NCI-H1092 treated with DMSO at 0.1 percent for 48 hours (cell line): ENCODE data around the gene GLI2.

Source experiments
- DNase-seq: peaks from one replicate; lab custom pipeline; 2025; lab: John Stamatoyannopoulos, UW

The GLI2 gene

DNA sequence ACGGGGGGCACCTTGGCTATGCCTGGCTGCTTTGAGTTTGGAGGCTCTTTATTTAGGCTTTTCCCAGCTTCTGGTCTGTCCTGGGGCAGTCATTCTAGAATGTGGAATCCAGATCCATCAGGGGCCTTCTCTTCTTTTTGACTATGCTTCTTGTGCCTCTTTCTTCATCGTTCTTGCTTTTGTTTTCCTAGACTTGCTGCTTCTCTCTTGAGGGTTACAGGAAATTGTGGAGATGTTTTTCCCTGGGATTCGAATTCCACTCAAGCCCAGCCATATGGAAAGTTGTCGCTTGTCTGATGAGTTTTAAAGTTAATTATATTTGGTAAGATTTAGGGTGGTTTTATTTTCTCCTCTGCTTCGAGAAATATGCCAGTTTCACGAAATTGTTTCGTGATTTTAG is 2.4 kb downstream of the GLI2 start:
- DNase-seq = no peak

DNA sequence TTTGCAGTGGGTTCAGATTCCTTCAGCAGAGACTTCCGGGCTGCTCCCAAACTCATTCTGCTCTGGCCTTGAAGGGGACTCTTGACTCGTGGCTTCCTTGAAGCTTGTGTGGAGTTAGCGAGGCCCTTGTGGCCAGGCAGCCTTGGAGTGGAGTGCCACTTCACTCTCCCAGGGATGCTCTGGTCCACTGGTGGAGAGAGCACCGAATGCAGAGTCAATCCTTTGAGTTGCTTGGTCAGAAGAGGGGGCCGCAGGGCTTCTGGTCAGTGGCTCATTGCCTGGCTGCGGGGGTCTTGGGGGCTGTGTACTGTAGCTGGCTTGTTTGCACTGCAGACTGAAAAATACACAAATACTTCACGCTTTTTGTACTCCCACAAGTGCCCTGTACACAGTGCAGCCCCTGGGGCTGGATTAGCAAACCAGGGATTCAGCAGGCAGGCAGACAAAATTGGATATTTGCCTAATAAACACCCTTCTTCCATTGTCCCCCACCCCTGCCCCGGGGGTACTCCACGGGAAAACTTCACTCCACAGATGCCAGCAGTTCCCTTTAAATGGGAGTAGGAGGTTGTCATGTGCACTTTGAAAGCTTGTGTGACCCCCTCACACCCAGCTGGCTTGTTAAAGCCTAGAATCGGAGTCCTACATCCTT is 3.2 kb downstream of the GLI2 start:
- DNase-seq = no peak

DNA sequence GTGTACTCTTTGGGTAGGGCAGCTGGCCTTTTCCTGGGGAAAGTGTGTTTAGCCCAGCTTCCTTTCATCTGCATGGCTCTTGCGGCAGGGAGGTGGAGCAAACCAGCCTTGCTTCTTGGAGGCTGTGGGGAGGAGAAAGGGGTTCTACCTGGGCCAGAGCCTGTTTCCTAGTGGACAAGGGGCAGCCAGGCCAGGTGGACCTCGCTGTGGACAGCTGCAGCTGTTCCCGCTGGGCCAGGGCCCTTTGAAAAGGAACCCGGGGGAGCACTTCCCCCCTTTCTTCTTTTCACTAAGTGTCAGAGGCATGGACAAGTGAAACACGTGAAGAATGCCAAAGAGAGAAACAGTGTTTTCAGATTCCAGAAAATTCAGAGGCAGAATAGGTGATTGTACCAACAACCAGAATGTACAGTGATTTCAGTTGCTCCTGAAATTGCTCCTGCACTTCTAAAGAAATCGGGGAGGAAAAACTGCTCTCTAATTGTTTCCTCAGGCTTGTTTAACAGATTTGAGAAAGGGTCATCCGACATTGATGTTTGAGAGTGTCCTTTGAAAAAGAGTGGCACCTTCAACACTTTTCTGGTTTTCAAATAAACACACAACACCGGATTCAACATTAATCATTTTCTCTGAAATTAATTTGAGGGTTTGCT is 3.9 kb downstream of the GLI2 start:
- DNase-seq = no peak

DNA sequence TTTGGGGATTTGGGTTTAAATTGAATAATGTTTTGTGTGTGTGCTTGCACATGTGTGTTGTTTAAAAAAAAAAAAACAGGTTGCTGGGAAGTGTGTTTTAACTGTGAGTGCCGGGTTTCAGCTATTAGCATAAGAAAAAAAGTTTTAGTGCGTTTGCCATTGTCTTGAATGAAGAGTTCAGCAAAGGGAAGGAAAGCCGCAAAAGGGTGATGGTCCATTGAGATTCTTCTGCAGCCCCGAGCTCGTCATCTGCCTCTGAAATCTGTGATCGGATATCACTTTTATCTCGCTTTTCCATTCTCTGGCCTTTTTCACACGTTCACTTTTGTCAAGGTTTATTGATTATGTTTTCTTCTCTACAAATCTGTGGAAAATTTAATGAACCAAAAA is 4.7 kb downstream of the GLI2 start:
- DNase-seq = no peak

DNA sequence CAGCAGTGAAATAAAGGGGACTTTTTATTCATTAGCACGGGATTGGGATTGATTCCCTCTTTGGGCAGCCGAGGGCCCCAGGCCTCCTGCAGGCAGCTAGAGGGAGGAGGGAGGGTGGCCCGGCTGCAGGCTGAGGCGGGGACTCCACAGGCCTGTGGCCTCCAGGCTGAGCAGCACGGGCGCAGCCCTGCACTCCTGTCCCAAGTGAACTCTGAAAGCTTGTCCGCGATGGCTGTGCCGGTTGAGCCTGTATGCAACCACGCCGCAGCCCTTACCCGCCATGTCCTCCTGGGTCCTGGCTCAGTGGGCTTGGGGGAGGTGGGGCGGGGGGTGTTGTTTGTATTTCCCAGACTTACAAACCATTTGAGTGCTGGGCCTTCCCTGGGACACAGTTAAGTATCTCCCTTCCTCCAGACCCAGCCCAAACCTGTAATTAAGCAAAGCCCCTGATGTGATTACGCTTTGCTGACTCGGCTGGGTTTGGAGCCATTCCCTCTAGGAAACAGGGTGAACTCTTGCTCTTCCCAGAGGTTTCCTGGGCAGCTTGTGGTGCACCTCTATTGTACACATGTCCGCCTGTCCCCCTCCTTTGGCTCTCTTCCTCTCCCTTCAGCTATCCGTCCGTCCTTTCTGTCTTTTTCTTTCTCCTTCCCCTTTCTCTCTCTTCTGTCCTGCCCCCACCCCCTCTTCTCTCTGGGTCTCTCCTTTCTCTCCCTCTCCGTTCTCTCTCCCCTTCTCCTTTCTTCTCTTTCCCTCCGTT is 5.3 kb downstream of the GLI2 start:
- no peak for DNase-seq

DNA sequence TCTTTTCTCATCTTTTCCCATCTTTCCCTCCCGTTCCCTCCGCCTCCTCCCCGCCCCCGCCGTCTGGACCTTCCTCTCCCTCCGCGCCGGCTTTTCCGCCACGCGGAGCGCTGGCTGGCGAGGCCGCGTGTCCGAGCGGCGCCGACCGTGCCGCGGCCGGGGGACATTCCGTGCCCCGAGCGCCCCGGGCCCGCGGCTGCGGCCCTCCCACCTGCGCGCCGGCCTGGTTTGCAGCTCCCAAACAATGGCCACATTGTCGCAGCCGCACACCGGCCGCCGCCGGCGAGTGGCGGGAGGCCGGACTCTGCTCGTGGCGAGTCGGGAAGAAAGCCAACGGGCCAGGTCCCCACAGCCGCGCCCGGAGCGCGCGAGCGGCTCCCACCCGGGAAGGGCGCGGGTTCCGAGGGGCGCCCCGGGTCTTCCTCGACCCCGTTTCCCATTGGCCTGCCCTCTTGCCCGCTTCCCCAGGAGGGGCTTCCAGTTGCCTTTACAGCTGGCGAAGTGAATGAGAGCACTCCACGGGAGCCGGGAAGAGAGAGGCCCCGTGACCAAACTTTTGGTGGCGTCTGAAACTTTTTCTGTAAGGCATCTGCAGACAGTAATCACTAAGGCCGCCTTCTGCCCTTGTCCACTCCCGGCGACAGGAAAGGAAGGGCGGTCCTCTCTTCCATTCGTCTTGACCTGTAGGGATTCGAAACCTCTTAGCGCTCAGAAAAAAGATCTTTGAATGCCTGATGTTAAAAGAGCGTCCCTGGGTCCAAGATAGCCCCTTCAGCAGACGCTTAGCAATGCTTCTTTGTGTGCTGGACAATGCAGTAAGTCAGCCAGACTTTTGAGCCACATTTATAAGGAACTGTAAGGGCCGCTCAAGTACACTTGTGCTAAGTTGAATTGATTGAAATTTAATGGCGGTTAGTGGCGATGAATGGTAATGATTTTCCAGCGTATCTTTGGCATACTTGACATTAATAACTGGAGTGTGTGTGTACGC is 6.2 kb downstream of the GLI2 start:
- no peak for DNase-seq

DNA sequence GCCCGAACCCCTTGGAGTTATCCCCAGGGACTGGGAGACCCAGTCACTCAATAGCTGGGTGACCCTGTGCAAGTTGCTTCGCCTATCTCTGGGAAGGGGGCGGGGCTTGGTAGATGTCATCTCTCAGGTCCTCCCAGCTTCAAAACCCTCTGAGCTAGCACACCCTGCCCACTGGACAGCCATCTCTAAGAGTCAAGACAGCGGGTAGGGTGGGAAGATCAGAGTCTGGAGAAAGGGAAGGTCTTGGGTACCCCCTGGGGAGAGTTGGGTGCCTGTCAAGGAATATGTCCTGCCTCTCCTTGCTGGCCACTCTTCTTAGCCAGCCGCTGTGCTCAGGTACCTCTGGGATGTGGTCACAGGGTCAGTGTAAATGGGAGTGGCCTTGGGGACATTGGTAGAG is 8.0 kb downstream of the GLI2 start:
- DNase-seq = no peak

DNA sequence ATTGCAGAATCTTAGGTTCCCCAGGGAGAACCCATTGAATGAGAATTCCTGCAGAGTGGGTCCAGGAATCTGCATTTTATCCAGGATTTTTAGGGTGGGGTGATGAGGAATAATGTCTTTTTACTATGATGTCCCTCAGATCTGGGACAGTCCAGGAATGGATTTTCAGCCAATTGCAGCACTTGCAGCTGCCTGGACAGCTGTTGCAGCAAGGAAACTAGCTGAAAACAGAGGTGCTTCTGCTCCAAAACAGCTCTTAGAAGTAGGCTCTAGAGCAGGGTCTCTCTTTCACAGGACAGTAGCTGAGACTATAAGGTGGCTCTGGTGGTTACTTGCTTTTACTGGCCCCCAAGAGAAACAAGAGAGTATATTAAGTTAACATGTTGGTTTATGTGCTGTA is 9.1 kb downstream of the GLI2 start:
- DNase-seq = no peak

DNA sequence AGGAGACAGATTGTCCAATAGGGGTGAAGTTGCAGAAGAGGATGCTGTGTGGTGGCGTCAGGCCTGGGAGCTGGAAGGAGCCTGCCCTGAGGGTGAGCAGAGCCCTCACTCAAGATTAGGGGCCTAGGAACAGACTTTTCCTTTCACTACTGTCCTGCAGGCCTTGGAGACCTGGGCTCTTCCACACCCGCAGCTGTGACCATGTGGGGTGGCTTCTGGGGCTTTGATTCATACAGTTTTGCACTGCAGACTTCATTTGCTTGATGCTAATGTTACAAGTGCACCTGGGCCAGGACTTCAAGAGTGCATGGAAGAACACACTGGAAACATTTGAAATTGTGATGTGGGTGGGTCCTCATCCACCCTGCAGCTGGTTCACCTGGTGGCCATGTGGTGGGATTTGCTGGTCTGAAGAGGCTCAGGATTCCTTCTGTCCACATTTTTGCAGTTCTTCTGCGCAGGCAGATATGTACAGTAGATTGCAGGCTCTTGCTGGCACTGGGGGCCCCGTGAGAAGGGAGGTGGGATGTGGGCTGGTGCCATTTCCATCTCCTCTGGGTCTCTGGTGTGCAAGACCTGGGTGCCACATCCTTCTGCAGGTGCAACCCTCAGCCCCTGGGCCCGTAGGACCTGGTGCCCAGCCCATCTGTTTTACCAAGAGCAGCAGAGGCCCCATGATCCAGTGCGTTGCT is 9.9 kb downstream of the GLI2 start:
- no peak for DNase-seq

DNA sequence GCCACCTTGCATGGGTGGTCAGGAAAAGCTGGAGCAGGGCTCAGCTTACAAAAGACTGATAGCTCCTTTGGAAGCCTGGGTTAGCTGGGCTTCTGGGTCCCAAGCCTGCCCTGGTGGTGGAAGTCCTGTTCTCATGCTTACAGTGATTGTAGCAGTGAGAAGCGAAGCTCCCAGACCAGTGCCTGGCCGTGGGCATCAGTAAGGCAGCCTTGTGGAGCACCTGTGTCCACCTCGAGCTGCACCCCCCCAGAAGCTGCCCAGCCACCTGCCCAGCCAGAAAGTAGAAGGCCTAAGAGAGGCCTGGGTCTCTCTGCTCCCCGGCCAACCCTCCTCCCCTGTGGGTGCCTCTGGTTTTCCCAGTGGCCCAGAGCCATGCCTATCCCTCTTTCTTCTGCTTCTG is 10.5 kb downstream of the GLI2 start:
- DNase-seq = no peak

DNA sequence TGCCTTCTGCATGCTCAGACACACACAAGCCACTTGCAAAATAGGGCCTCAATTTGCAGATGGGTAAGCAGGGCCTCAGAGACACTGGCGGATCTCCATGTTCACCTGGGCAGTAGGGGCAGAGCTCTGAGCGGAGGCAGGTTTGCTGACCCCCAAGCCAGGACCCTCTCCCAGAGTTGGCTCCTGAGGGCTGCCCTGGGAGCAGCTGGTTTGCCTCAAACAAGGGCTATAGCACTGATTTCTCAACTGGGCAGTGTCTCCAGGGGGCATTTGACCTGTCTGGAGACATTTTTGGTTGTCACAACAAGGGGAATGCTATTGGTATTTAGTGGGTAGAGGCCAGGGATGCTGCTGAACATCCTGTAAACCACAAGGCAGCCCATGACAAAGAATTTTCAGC is 11.6 kb downstream of the GLI2 start:
- DNase-seq = no peak

DNA sequence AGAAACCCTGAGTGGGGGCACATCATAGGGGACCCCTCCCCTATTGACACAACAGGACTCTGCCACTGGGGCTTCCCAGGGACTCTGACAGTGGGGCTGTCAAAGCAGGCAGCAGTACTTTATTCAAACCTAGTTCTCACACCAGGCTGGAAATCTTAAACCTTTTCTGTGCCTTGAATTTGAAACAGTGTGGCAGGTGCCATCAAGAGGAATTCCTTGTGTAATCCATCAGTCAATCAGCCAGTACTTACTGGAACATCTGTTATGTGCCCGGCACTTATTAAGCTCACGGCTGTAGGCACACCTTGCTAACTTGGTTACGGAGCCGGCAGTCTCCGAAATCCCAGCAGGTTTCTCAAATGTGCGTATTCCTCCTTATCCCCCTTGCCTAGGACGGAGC is 12.0 kb downstream of the GLI2 start:
- no peak for DNase-seq

DNA sequence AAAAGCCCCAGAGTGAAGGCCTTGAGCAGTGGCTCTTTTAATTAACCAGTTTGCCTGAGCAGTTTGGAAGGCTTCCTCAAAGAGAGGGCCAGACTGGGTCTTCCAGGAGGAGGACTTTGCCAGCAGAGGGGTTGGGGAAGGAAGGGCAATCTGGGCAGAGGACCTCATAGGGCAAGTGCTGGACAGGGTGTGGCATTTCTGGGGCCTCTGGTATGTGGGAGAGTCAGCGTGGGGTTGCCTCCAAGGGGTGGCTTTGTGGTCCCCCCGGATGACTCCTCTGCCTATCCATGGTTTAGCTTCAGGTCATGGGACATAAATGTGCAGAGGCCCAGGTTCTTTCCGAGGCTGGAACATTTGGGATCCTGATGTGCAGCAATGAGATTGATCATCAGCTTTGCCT is 12.6 kb downstream of the GLI2 start:
- DNase-seq = no peak

DNA sequence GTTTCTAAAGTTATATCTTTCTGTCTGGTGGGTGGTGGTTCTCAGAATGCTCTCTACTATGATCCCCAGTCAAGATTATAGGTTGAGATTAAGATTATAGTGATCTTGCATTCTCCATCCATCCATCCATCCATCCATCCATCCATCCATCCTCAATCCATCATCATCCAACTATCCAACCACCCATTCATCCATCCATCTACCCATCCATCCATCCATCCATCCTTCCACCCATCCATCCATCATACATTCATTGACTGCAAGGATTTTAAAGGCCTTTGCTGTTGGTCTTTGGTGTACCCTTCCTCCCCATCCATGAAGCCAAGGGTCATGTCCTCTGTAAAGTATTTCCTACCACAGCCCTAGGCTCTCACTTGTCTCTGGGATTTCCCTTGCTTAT is 13.1 kb downstream of the GLI2 start:
- DNase-seq = no peak

DNA sequence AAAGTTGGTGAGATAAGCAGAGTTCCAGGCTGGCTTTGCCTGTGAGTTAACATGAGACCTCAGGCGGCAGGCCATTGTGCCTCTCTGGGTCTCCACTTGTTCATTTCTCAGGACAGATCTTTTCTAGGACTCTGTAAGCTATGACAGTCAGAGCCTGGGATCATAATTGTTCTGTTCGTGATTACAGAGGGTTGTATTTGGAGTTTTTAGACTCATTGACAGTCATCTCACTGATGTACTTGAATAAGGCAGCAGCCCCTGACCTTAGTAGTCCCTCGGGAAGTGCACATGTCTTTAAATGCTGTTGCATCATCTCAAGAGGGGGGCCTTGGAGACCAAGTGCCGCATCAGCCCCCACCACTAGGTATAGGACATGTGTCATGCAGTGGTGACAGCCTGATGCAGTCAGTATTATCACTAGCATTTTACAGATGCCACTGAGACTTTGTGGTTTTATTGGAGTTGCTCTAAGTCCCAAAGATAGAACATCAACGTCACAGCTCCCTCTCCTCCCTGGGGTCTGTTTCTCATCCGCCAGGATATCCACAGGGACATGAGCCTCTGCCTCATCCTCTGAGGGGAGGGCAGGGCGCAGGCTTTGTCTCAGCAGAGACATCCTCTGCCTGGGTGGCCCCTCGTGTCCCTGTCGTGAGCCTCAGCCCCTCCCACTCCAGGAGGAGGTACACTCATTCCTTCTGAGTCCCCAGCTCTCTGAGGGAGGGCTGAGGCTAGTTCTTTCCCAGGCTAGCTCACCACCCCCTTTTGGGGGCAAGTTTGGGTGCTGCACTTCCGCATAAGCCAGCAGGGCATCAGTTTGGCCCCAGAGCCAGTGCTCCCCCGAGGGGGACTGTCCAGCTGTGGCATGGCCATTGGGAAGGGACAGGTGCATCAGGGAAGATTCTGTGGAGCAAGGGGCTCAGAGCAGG is 14.1 kb downstream of the GLI2 start:
- no peak for DNase-seq

DNA sequence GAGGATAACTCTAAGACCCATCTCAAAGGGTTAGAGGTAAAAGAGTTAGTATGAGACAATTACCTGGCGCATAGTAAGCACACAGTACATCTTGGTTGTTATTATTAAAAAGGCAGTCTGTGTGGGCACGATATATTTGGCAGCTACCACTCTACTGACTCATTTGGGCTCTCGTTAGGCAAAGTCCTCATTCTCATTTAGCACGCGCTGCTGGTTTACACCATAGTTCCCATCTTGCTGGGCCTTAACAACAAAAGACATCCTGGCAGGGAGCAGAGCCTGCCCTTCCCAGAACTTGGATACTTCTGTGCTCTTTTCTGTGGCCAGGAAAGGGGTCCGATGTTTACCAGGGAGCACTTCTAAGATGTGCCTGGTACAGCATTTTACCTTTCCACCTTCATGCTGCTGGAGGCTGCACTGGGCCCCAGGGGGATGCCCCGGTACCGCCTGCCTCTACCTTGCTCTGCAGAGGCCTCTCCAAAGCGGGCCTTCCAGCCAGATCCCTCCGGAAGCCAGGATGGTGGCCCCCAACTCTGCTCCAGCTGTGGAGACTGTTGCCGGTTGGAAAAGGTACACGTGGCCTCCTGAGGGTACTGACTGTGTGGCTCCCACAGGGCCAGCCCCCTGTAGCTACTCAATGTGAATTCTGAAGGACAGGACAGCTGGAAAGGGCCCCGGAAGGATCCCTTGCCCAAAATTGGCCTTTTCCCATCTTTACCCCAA is 15.0 kb downstream of the GLI2 start:
- no peak for DNase-seq

DNA sequence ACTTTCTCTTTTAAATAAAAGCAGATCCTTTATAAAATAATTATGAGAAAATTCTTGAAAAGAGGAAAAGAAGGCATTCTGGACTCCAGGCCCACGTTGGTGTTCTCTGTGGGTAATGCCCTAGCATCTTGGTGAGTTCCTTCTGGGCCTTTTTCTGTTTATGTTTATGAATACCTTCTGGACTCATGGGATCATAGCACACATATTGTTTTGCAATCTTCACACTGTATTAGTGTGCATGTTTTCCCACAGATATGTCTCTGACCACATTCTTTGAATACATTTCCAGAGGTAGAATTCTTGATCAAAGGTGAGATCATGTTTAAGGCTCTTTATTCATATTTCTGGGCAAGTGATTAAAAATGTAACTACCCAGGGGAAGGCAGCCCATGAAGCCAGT is 15.9 kb downstream of the GLI2 start:
- no peak for DNase-seq

DNA sequence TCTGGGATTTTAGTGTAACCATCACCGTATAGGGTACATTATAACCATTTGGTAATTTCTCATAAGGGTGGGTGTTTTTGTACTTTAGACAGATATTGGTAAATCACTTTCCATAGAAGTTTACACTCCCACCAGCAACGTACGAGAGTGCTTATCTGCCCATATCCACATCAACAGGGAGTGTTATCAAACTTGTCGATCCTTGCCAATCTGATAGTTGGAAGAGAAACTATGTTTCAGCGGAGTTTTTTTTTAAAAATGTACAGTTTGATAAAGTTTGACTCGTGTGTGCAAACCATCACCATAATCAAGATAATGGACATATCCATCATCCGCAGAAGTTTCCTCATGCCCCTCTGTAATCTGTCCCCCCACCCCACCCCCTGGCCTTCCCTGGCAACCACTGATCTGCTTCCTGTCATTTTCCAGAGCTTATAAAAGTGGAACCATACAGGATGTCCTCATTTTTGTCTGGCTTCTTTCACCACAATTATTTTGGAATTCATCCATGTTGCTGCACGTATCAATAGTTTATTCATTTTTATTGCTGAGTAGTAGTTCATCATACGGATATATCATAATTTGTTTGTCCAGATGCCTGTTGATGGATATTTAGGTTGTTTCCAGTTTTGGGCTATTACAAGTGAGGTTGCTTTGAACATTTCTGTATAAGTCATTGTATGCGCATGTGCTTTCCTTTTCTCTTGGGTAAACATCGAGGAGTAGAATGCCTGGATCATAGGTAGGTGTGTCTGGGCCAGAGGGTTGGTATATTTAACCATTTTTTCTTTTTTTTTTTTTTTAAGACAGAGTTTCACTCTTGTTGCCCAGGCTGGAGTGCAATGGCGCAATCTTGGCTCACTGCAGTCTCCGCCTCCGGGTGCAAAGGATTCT is 18.6 kb downstream of the GLI2 start:
- no peak for DNase-seq
